HG03025 (cell line): ENCODE results near the gene HPD.
A peak's percentile ranks its signal among the peaks of the same experiment; 100 is the strongest.
"Not testable (repeated sequence)": the region's sequence is repeated elsewhere in the genome, so short reads cannot be mapped to it uniquely, and the experiment has no call there.

Experiments
- ATAC-seq: cut with Tn5 transposase; IDR thresholded peaks from one replicate; pipeline ENCODE4 v1.9.1; 2021; ENCODE audit warnings: mild to moderate bottlenecking, moderate library complexity; ENCODE audit not compliant: unreplicated experiment, low FRiP score

The HPD gene

GRCh38 chr12:121858662-121859572 lies at the start of gene HPD:
HPD (minus strand) TSS chr12:121858859; CDS start chr12:121858823, 36 bp downstream.
- no peak for ATAC-seq

DNA sequence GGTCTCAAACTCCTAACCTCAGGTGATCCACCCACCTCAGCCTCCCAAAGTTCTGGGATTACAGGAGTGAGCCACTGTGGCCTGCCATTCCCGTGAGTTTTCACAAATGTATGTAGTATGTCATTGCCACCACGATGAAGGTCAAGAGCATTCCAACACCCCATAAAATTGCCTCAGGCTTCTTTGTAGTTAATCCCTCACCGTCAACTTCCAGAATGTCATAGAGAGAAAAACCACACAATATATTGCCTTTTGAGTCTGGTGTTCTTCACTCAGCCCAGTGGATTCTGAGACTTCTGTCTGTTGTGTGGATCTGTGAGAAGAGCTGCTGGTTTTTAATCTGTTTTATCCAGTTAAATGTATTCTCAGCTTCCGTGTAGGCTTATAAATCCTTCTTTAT lies 47.1 kb upstream of the HPD start:
- no peak for ATAC-seq

DNA sequence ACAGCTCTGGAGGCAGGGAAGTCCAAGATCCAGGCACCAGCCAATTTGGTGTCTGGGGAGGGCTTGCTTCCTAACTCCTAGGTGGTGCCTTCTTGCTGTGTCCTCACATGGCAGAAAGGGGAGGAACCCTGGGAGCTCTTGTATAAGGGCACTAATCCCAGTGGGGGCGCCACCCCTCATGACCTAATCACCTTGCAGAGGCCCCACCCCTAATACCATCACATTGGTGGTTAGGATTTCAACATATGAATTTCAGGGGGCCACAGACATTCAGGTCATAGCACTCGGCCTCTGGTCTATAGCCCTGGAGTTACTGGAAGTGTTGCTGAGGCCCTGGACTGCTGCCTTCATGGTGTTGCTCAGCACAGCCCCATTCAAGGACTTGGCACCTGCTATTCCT lies 44.5 kb upstream of the HPD start:
- ATAC-seq: no peak

- no peak for ATAC-seq
Measured at GRCh38 chr12:121899590-121899989, 40.9 kb upstream of the HPD start.

- no peak for ATAC-seq
Measured at GRCh38 chr12:121898287-121898686, 39.6 kb upstream of the HPD start.

GRCh38 chr12:121894633-121895032 lies 36.0 kb upstream of the HPD start:
- ATAC-seq: no peak

DNA sequence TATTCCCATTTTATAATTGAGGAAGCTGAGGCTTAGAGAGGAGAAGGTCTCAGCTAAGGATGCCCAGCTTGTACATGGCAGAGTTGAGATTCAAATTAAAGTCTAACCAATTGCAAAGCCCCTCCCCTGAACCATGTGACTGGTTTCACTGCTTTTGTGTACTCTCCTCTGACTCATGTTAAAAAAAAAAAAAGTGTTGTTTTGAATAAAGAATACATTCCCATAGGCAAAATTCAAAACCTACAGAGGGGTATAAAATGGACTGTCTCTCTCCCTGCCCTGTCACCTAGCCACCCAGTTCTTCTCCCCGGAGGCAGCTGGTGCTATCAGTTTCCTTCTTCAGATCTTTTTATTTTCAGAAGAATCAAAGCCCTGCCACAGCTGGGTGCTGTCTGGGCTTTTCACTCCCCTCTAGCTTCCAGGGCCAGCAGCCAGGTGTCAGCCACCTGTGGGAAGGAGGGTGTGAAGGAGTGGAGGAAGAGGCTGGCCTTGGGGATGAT lies 35.4 kb upstream of the HPD start:
- no peak for ATAC-seq

- ATAC-seq: no peak
Measured at GRCh38 chr12:121892673-121893561, 34.3 kb upstream of the HPD start.

DNA sequence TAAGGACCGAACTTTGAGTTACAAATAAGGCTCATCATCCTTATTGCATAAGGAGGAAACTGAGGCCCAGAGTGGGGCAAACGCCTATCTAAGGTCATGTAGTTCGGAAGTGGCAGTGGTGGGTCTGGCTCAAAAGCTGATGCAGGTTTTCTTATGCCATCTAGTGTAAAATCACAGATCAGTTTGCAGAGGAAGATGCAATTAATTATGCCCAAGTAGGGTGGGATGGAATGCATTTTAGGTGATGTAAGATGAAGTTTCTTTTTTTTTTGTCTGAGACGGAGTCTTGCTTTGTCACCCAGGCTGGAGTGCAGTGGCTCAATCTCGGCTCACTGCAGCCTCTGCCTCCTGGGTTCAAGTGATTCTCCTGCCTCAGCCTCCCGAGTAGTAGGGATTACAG lies 31.0 kb upstream of the HPD start:
- not testable (repeated sequence) for ATAC-seq

DNA sequence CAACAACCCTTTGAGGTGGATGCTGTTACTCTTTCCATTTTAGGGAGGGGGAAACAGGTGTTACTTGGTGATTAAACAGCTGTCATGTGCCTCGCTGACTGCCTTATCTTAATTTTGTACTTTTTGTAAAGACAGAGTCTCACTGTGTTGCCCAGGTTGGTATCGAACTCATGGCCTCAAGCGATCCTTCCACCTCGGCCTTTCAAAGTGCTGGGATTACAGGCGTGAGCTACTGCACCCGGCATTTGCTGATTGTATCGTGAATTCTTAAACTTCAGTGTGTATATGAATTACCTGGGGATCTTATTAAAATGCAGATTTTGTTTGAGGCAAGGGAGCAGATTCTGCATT lies 30.6 kb upstream of the HPD start:
- ATAC-seq: no peak

- peak; percentile 90 for ATAC-seq
Measured at GRCh38 chr12:121888478-121889273, 30.0 kb upstream of the HPD start, which contains the start of gene PSMD9. PSMD9 (plus strand) TSS chr12:121888790; CDS start chr12:121888857, 67 bp downstream.

DNA sequence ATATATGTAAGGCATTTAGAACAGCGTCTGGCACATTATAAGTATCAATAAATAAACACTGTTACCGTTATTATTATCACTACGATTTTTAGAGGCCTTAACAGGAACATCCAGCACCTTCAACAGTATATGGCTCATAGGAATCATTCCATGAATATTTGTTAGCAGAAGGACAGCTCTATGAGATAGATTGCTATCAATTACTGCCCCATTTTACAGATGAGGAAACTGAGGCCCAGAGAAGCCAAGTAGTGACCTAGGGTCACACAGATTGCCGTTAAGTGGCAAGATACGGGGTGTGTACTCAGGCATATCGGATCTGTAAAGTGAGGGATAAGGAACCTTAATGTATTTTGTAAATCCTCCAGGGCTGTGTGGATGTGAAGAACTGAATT lies 29.4 kb upstream of the HPD start:
- no peak for ATAC-seq

GRCh38 chr12:121885129-121885528 lies 26.5 kb upstream of the HPD start:
- not testable (repeated sequence) for ATAC-seq

- ATAC-seq: no peak
Measured at GRCh38 chr12:121883315-121883660, 24.6 kb upstream of the HPD start.

- not testable (repeated sequence) for ATAC-seq
Measured at GRCh38 chr12:121876080-121876447, 17.4 kb upstream of the HPD start.

GRCh38 chr12:121875582-121875981 lies 16.9 kb upstream of the HPD start:
- ATAC-seq: no peak

- no peak for ATAC-seq
Measured at GRCh38 chr12:121874071-121874470, 15.4 kb upstream of the HPD start.

DNA sequence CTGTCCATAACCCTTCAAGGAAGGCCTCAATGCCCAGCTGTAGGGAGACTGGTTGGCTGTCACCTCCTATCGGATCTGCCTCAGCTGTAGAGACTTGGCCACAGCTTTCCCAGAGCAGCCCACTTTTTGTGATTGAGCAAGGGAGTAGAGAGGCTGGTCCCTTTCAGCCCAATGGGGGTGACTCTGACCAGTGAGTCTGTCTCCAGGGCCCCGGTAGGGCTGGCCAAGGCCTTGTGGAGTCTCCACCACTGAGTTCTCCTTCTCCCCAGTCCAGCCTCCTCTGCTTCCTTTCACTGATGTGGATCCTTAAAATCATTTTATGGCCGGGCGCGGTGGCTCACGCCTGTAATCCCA lies 14.5 kb upstream of the HPD start:
- no peak for ATAC-seq

- ATAC-seq: no peak
Measured at GRCh38 chr12:121872546-121873215, 14.0 kb upstream of the HPD start.

- ATAC-seq: no peak
Measured at GRCh38 chr12:121871467-121871866, 12.8 kb upstream of the HPD start.
